ENCODE results near the gene TRIM52. TPM values are rescaled to one million over a fixed set of nuclear protein-coding genes. Genes with fewer than 3 reads are reported as not detected.
"Not testable (repeated sequence)": the region's sequence is repeated elsewhere in the genome, so short reads cannot be mapped to it uniquely, and the experiment has no call there.

The TRIM52 gene
- polyA plus RNA-seq, 2 of the 4 experiments (the other 2 are of a cell fraction) = 11.1 to 12.1 TPM

DNA sequence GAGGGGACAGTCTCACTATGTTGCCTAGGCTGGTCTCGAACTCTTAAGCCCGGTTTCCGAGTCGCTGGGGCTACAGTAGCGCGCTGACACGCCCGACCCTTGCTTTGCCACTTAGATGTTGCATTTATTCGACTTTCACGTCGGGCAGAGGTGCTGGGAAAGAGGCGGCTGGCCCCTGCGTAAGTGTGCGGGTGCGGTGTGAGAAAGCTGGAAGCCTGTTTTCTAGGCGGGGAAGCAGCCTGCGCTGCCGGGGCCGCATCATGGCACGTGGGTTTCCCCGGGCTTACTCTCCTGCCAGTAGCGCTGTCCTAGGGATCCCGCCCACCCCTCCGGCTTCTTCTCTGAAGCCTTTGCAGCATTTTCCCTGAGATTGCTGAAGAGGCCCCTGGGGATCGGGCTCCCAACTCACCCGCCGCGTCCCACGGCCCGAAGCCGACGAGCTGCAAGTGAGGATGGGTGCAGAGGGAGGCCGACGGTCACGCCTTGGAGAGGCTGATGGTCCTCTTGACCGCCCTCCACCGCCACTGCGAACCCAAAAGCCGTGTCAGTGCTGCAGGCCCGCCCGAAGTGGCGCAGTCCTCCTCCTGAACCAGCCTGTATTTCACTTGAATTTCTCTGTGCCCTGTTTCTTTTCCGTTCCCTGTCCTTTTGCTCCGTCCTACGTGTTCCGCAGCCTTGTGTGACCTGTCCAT is 43.7 kb downstream of the TRIM52 start:
- Histone ChIP-seq H3K9me3 (no peaks in the 10 kb centered on the region), H3K4me3 (peak overlapping the region; percentile 45), H3K4me1 (peaks cover 5% of the 10 kb centered on the region; the same call in 2 of the 3 replicates), H3K4me2 (peak overlapping the region; percentile 82), H3K27ac (peak overlapping the region; percentile 31 to 81)
- TF ChIP-seq SMC3 (IDR thresholded peaks at IDR 0.05) (peak; percentile 3; the same call in 1 of the 3 replicates), CEBPB (IDR thresholded peaks at IDR 0.05) (no peak)
- TF ChIP-seq, protein P1, sequence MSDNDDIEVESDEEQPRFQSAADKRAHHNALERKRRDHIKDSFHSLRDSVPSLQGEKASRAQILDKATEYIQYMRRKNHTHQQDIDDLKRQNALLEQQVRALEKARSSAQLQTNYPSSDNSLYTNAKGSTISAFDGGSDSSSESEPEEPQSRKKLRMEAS (IDR thresholded peaks at IDR 0.05) = peak; percentile 94
- TF ChIP-seq, protein P2, sequence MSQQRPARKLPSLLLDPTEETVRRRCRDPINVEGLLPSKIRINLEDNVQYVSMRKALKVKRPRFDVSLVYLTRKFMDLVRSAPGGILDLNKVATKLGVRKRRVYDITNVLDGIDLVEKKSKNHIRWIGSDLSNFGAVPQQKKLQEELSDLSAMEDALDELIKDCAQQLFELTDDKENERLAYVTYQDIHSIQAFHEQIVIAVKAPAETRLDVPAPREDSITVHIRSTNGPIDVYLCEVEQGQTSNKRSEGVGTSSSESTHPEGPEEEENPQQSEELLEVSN (IDR thresholded peaks at IDR 0.05; ENCODE audit: borderline replicate concordance, low read depth) = peak; percentile 88
- TF ChIP-seq, protein P3, sequence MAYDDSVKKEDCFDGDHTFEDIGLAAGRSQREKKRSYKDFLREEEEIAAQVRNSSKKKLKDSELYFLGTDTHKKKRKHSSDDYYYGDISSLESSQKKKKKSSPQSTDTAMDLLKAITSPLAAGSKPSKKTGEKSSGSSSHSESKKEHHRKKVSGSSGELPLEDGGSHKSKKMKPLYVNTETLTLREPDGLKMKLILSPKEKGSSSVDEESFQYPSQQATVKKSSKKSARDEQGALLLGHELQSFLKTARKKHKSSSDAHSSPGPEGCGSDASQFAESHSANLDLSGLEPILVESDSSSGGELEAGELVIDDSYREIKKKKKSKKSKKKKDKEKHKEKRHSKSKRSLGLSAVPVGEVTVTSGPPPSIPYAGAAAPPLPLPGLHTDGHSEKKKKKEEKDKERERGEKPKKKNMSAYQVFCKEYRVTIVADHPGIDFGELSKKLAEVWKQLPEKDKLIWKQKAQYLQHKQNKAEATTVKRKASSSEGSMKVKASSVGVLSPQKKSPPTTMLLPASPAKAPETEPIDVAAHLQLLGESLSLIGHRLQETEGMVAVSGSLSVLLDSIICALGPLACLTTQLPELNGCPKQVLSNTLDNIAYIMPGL (CRISPR knock-in tag; IDR thresholded peaks at IDR 0.05; ENCODE audit: borderline replicate concordance) = peak; percentile 83; the same call in 1 of the 2 replicates
- ChIA-PET CTCF (interaction anchor here (0.9 to 1.8 kb wide), 3 partner anchors 26 to 33 kb away, joined by 3 to 6 read pairs (median 3); no protein-coding TSS in a partner anchor), POLR2A (interaction anchor here (2.4 kb wide), 1 partner anchor 10 kb away, joined by 16 read pairs; no protein-coding TSS in a partner anchor)
- peak; percentile 52 to 58 for ATAC-seq
- peak; percentile 65 to 88 for DNase-seq (ENCODE audit: low read depth in 1 of 2, low spot score in 1 of 2)
- FAIRE-seq = no peak
- WGBS (ENCODE audit: missing lambda C conversion rate) = under 1% methylated on average over 42 of the region's 46 CpGs

GRCh38 chr5:181215997-181216989 is 44.6 kb downstream of the TRIM52 start:
- peak; percentile 93 for TF ChIP-seq KDM1A (IDR thresholded peaks at IDR 0.05; ENCODE audit: low read depth)
- TF ChIP-seq EHMT2 (IDR thresholded peaks at IDR 0.05; ENCODE audit: low read depth) = 0 out of 2 replicates have a peak, but pooled peaks have one; percentile 52
- TF ChIP-seq SREBF2 (IDR thresholded peaks at IDR 0.05) = peak; percentile 23; the same call in 1 of the 2 replicates
- TF ChIP-seq POLR2AphosphoS2 (conservative IDR thresholded peaks at IDR 0.05; ENCODE audit: low read length) = no peak
- no peak for TF ChIP-seq ZC3H11A (IDR thresholded peaks at IDR 0.05)
- TF ChIP-seq ZSCAN20 (CRISPR knock-in tag; IDR thresholded peaks at IDR 0.05) = no peak
- 0 out of 2 replicates have a peak, but pooled peaks have one; percentile 40 for TF ChIP-seq HOXB13 (CRISPR knock-in tag; IDR thresholded peaks at IDR 0.05; ENCODE audit: low read depth)
- TF ChIP-seq, protein P4, sequence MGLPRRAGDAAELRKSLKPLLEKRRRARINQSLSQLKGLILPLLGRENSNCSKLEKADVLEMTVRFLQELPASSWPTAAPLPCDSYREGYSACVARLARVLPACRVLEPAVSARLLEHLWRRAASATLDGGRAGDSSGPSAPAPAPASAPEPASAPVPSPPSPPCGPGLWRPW (IDR thresholded peaks at IDR 0.05) = no peak
- TF ChIP-seq, protein P3 (CRISPR knock-in tag; IDR thresholded peaks at IDR 0.05; ENCODE audit: borderline replicate concordance) = 0 out of 2 replicates have a peak, but pooled peaks have one; percentile 19
- WGBS (ENCODE audit: missing lambda C conversion rate) = 8% methylated on average over 44 of the region's 44 CpGs
- ChIA-PET POLR2A (interaction anchor here (0.9 to 2.4 kb wide), 5 partner anchors 9 to 28 kb away, joined by 3 to 16 read pairs (median 6); partner anchors contain the start of gene RACK1), CTCF (interaction anchor here (0.7 to 1.8 kb wide), 5 partner anchors 10 to 32 kb away, joined by 3 to 6 read pairs (median 3); partner anchors contain the start of gene TRIM7)
- Histone ChIP-seq H3K27ac (peak overlapping the region; percentile 52 to 81), H3K4me1 (peaks cover 2% of the 10 kb centered on the region; the same call in 2 of the 3 replicates), H3K9me3 (no peaks in the 10 kb centered on the region), H3K4me2 (peak overlapping the region; percentile 82), H3K4me3 (peak overlapping the region; percentile 45)
- DNase-seq (ENCODE audit: low read depth in 1 of 2, low spot score in 1 of 2) = peak; percentile 62 to 91
- ATAC-seq = peak; percentile 16 to 37; a peak in 5 of 6 replicates
- no peak for FAIRE-seq

GRCh38 chr5:181214249-181214648 is 46.7 kb downstream of the TRIM52 start:
- not testable (repeated sequence) for H3K4me3 ChIP-seq; H3K27ac ChIP-seq; H3K4me1 ChIP-seq; FAIRE-seq; DNase-seq (ENCODE audit: low read depth in 1 of 2, low spot score in 1 of 2); ATAC-seq; H3K9me3 ChIP-seq; H3K4me2 ChIP-seq
- ChIA-PET CTCF (interaction anchor here (0.9 to 1.4 kb wide), 4 partner anchors 10 to 26 kb away, joined by 3 to 4 read pairs (median 3); partner anchors contain the start of gene TRIM7), POLR2A (interaction anchor here (1.2 kb wide), 1 partner anchor 9 kb away, joined by 3 read pairs; the partner anchor contains the start of gene TRIM41)
- WGBS (ENCODE audit: missing lambda C conversion rate) = 89% methylated on average over 10 of the region's 10 CpGs
